Activated CD8-positive, alpha-beta memory T cell treated with anti-CD3 and anti-CD28 coated beads, Interleukin-2, amount 10 ng/mL, durations not matched to agents 7 days and 5 days (primary cell): Measurements from ENCODE around the gene TMEM89. TPM values are rescaled to one million over a fixed set of nuclear protein-coding genes. Genes with fewer than 3 reads are reported as not detected.

Experiments
- ATAC-seq: fragments of 150-1000 bp; cut with Tn5 transposase; one replicate; pipeline ENCODE4 v1.10.0; 2021; ENCODE audit warnings: moderate library complexity
- CTCF ChIA-PET: fragments of 350-600 bp; sonication (Branson Sonifier 250); formaldehyde crosslinking; loops from one replicate; lab custom pipeline; 2021; ENCODE audit warnings: antibody characterized with exemption; lab: Charles Lee
- DNase-seq: peaks from one replicate; pipeline ENCODE4 v3.0.0-alpha.2; 2020
- H3K27ac Mint-ChIP-seq: one replicate; pipeline ENCODE4 v1.8.0; 2021; ENCODE audit warnings: mild to moderate bottlenecking, mixed read lengths
- H3K27me3 Mint-ChIP-seq: one replicate; pipeline ENCODE4 v1.8.0; 2021; ENCODE audit warnings: mixed read lengths
- H3K36me3 Mint-ChIP-seq: one replicate; pipeline ENCODE4 v1.8.0; 2021; ENCODE audit warnings: mild to moderate bottlenecking, mixed read lengths
- H3K4me1 Mint-ChIP-seq: one replicate; pipeline ENCODE4 v1.8.0; 2021; ENCODE audit warnings: mixed read lengths
- H3K4me3 Mint-ChIP-seq: one replicate; pipeline ENCODE4 v1.8.0; 2021; ENCODE audit warnings: mild to moderate bottlenecking, moderate library complexity, mixed read lengths
- H3K9me3 Mint-ChIP-seq: one replicate; pipeline ENCODE4 v1.8.0; 2022; ENCODE audit warnings: low read depth, mixed read lengths
- total RNA-seq, 2 experiments: library from RNA; stranded (reverse); gene quantifications; one replicate each; pipeline ENCODE4 v1.2.3, GENCODE V29; 2021

TMEM89 gene
- total RNA-seq, 2 experiments from 2014 or later = 0.73 TPM; not detected in 1

GRCh38 chr3:48597408-48597800 is 24.2 kb downstream of the TMEM89 start:
- no peak for DNase-seq
- no peak overlapping the region for H3K27ac Mint-ChIP-seq

GRCh38 chr3:48596676-48597407 is 24.7 kb downstream of the TMEM89 start:
- CTCF ChIA-PET = interaction anchor here (1.0 to 1.3 kb wide), 2 partner anchors 13 to 161 kb away, joined by 4 to 5 read pairs; partner anchors contain the start of gene UQCRC1
- H3K36me3 Mint-ChIP-seq = peaks cover 8% of the 10 kb centered on the region
- ATAC-seq (no peak), DNase-seq (no peak)
- H3K4me1 Mint-ChIP-seq = no peaks in the 10 kb centered on the region
- H3K9me3 Mint-ChIP-seq = no peaks in the 10 kb centered on the region
- H3K27me3 Mint-ChIP-seq = peaks cover 23% of the 10 kb centered on the region
- no peak overlapping the region for H3K4me3 Mint-ChIP-seq
- no peak overlapping the region for H3K27ac Mint-ChIP-seq

More at GRCh38 chr3:48597408-48597800, 24.2 kb downstream of the TMEM89 start:
- Mint-ChIP-seq H3K36me3 (peaks cover 8% of the 10 kb centered on the region), H3K4me1 (no peaks in the 10 kb centered on the region), H3K9me3 (no peaks in the 10 kb centered on the region), H3K4me3 (no peak overlapping the region), H3K27me3 (peaks cover 23% of the 10 kb centered on the region)
- no peak for ATAC-seq
- CTCF ChIA-PET = interaction anchor here (1.0 to 1.3 kb wide), 2 partner anchors 12 to 161 kb away, joined by 4 to 5 read pairs; partner anchors contain the start of gene UQCRC1

- CTCF ChIA-PET = no interaction called here
- H3K9me3 Mint-ChIP-seq = no peaks in the 10 kb centered on the region
- H3K27ac Mint-ChIP-seq = no peak overlapping the region
- DNase-seq = no peak
- no peak for ATAC-seq
- peaks cover 8% of the 10 kb centered on the region for H3K36me3 Mint-ChIP-seq
- no peaks in the 10 kb centered on the region for H3K4me1 Mint-ChIP-seq
- peaks cover 23% of the 10 kb centered on the region for H3K27me3 Mint-ChIP-seq
- H3K4me3 Mint-ChIP-seq = no peak overlapping the region
Observed at GRCh38 chr3:48596157-48596556, 25.4 kb downstream of the TMEM89 start.

- Mint-ChIP-seq H3K27me3 (peaks cover 25% of the 10 kb centered on the region), H3K9me3 (no peaks in the 10 kb centered on the region), H3K36me3 (peaks cover 5% of the 10 kb centered on the region), H3K4me1 (no peaks in the 10 kb centered on the region), H3K27ac (no peak overlapping the region), H3K4me3 (no peak overlapping the region)
- CTCF ChIA-PET = no interaction called here
- ATAC-seq = peak; percentile 7
- DNase-seq = no peak
Observed at GRCh38 chr3:48595526-48596121, 25.9 kb downstream of the TMEM89 start.

- ATAC-seq = no peak
- Mint-ChIP-seq H3K36me3 (peaks cover 3% of the 10 kb centered on the region), H3K27me3 (peaks cover 25% of the 10 kb centered on the region), H3K4me3 (no peak within 1 kb of the TSS), H3K27ac (no peak within 1 kb of the TSS), H3K9me3 (no peaks in the 10 kb centered on the region), H3K4me1 (no peaks in the 10 kb centered on the region)
- CTCF ChIA-PET = no interaction called here
- DNase-seq = no peak
Observed at GRCh38 chr3:48595075-48595525, 26.5 kb downstream of the TMEM89 start, which contains the start of gene COL7A1. COL7A1 (minus strand) TSS chr3:48595329; CDS start chr3:48595159, 170 bp downstream.

- H3K4me3 Mint-ChIP-seq = no peak overlapping the region
- no peak overlapping the region for H3K27ac Mint-ChIP-seq
- H3K27me3 Mint-ChIP-seq = peaks cover 29% of the 10 kb centered on the region
- H3K4me1 Mint-ChIP-seq = no peaks in the 10 kb centered on the region
- DNase-seq (no peak), ATAC-seq (no peak)
- H3K36me3 Mint-ChIP-seq = peaks cover 2% of the 10 kb centered on the region
- CTCF ChIA-PET = no interaction called here
- H3K9me3 Mint-ChIP-seq = no peaks in the 10 kb centered on the region
Observed at GRCh38 chr3:48594417-48595049, 27.0 kb downstream of the TMEM89 start.

- ATAC-seq (no peak), DNase-seq (no peak)
- CTCF ChIA-PET = interaction anchor here (0.6 kb wide), 1 partner anchor 271 kb away, joined by 3 read pairs; no protein-coding TSS in a partner anchor
- Mint-ChIP-seq H3K27me3 (peaks cover 36% of the 10 kb centered on the region), H3K27ac (no peak overlapping the region), H3K36me3 (no peaks in the 10 kb centered on the region), H3K9me3 (no peaks in the 10 kb centered on the region), H3K4me1 (no peaks in the 10 kb centered on the region), H3K4me3 (no peak overlapping the region)
Observed at GRCh38 chr3:48593337-48593736, 28.2 kb downstream of the TMEM89 start.

GRCh38 chr3:48592519-48593087 is 29.0 kb downstream of the TMEM89 start:
- no peak overlapping the region for H3K27ac Mint-ChIP-seq
- H3K27me3 Mint-ChIP-seq = peaks cover 36% of the 10 kb centered on the region
- H3K36me3 Mint-ChIP-seq = no peaks in the 10 kb centered on the region
- H3K4me3 Mint-ChIP-seq = no peak overlapping the region
- no peaks in the 10 kb centered on the region for H3K4me1 Mint-ChIP-seq
- H3K9me3 Mint-ChIP-seq = no peaks in the 10 kb centered on the region
- CTCF ChIA-PET = interaction anchor here (0.6 kb wide), 1 partner anchor 271 kb away, joined by 3 read pairs; no protein-coding TSS in a partner anchor
- DNase-seq = no peak
- ATAC-seq = no peak

- no peaks in the 10 kb centered on the region for H3K36me3 Mint-ChIP-seq
- no peaks in the 10 kb centered on the region for H3K9me3 Mint-ChIP-seq
- H3K4me3 Mint-ChIP-seq = no peak overlapping the region
- DNase-seq = no peak
- no peaks in the 10 kb centered on the region for H3K4me1 Mint-ChIP-seq
- H3K27ac Mint-ChIP-seq = no peak overlapping the region
- CTCF ChIA-PET = no interaction called here
- H3K27me3 Mint-ChIP-seq = peaks cover 36% of the 10 kb centered on the region
- ATAC-seq = no peak
Observed at GRCh38 chr3:48591886-48592518, 29.6 kb downstream of the TMEM89 start.

- Mint-ChIP-seq H3K4me3 (no peak overlapping the region), H3K27me3 (peaks cover 36% of the 10 kb centered on the region), H3K36me3 (no peaks in the 10 kb centered on the region), H3K9me3 (no peaks in the 10 kb centered on the region), H3K4me1 (no peaks in the 10 kb centered on the region), H3K27ac (no peak overlapping the region)
- no peak for DNase-seq
- ATAC-seq = no peak
- CTCF ChIA-PET = no interaction called here
Observed at GRCh38 chr3:48591436-48591835, 30.1 kb downstream of the TMEM89 start.

- H3K4me3 Mint-ChIP-seq = no peak overlapping the region
- peaks cover 2% of the 10 kb centered on the region for H3K4me1 Mint-ChIP-seq
- no peaks in the 10 kb centered on the region for H3K36me3 Mint-ChIP-seq
- ATAC-seq = no peak
- peaks cover 17% of the 10 kb centered on the region for H3K27me3 Mint-ChIP-seq
- no peaks in the 10 kb centered on the region for H3K9me3 Mint-ChIP-seq
- H3K27ac Mint-ChIP-seq = no peak overlapping the region
- CTCF ChIA-PET = no interaction called here
- DNase-seq = no peak
Observed at GRCh38 chr3:48588230-48588629, 33.3 kb downstream of the TMEM89 start.

GRCh38 chr3:48587686-48588085 is 33.9 kb downstream of the TMEM89 start:
- DNase-seq (no peak), ATAC-seq (no peak)
- Mint-ChIP-seq H3K36me3 (no peaks in the 10 kb centered on the region), H3K4me3 (no peak overlapping the region), H3K27me3 (peaks cover 13% of the 10 kb centered on the region), H3K9me3 (no peaks in the 10 kb centered on the region), H3K4me1 (peaks cover 2% of the 10 kb centered on the region), H3K27ac (no peak overlapping the region)
- CTCF ChIA-PET = no interaction called here

GRCh38 chr3:48585411-48585810 is 36.2 kb downstream of the TMEM89 start:
- Mint-ChIP-seq H3K4me1 (peaks cover 2% of the 10 kb centered on the region), H3K36me3 (no peaks in the 10 kb centered on the region), H3K27ac (no peak overlapping the region), H3K9me3 (no peaks in the 10 kb centered on the region), H3K4me3 (no peak overlapping the region), H3K27me3 (peaks cover 10% of the 10 kb centered on the region)
- no peak for DNase-seq
- no peak for ATAC-seq
- CTCF ChIA-PET = no interaction called here
